Stimulated activated CD8-positive, alpha-beta memory T cell treated with anti-CD3 and anti-CD28 coated beads, Interleukin-7, amount 100 ng/mL, for 1 hour (primary cell): ENCODE measurements around the gene SACS.

Experiments used
- DNase-seq, 2 donors: peaks; one replicate each; pipeline ENCODE4 v3.0.0-alpha.2; 2020; ENCODE audit warnings: low read depth in 2 of 2

The SACS gene

DNA sequence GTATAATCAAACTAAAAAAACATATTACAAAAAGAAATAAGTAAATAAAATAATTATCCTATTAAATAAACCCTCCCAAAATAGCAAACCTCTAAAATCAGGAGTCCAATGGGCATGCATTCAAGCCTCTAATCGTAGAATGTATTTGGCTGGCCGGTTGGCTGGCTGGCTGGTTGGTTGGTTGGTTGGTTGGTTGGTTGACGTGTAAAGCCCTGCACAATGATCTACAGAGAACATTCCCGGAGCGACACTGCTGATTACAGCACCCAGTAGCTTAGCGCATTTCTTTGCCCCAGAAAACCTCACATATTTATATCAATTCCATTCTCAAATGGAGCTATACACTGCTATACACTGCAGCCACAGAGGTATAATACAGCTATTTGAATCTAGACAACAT lies 65.6 kb downstream of the SACS start:
- no peak for DNase-seq

DNA sequence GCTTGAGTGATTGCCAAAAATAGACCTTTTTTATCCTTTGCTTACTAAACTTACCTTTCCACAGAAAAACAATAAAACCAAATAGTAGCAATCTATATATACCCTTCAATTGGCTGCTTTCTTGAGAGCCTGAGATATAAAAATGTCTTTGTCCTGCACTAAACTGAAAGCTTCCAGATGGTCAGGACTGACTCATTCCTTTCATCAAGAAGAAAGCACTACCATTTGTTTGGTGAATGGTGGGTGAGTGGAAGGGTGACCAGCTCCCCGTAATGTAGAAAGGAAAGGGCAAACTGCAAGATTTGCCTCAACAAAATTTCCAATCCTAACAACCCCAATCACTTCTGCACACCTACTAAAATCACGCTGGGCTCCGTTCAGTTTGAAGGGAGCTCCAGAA lies 67.8 kb downstream of the SACS start:
- DNase-seq, result no peak

DNA sequence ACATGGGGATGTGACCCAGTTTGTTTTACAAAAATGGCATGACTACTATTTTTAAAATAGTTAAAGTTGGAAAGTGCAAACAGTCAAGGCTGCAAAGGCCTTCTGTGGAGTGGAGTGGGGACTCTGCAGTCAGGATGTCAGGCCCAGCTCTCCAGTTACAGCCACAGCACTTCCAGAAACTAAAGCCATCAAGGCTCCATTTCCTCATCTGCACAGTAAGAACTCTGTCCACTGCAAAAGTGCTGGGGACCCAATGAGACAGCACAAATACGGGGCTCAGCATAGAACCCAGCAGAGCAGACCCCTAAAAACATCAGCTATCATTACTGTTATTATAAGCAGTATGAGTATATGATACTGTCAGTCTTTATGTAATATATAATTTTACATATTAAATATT lies 73.6 kb downstream of the SACS start:
- no peak for DNase-seq

DNA sequence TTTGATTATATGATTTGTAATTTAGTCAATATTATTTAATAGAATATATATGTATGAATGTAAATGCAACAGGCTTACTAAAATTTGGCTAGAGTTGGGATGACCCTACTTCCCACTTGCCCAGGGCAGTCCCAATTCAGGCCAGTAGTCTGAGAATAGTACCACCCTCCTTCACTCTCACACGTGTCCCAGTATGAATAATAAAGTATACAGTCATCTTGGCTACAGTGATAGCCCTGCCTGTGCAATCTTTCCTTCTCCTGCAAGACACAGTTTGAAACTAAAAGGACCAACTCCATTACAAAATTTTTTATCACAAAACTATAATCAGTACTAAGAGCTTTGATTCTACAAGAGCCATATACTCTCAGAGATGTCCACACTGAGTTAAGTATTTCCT lies 76.2 kb downstream of the SACS start:
- DNase-seq, result no peak

DNA sequence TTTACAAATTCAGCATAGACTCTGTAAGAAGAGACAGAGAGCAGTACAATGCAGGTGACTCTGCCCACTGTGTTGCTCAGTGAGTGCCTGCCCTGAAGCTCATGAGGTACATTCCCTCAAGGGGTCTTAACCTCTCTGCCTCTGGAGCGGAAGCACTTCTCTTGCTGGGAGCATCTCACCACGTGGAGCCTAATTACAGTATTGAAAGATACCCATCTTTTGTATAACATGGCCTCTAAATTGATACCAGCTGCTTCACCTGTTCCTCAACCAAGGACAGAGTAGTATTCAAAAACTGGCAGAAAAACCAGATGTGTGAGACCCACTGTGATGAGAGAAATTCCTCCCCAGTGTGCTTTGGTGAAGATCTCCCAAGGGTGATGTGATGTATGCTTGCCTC lies 77.1 kb downstream of the SACS start:
- DNase-seq, result no peak

DNA sequence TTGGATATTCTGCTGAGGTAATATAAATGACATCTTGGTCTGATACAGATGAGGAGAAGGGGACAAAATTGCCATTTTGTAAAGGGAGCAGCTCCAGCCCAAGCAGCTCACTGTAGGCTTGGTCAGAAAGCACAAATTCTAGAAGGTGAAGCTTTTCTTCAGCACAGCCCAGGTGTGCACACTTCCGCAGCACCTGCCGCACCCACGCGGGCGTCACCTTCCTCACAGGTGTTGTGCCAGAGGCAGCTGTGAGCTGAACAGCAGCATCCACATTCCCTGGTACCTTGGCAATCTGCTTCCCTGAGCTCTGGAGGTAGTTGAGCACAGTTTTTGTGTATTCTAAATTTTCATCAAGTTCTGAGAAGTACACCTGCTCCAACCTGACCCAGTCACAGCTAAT lies 79.0 kb downstream of the SACS start:
- DNase-seq, result no peak

DNA sequence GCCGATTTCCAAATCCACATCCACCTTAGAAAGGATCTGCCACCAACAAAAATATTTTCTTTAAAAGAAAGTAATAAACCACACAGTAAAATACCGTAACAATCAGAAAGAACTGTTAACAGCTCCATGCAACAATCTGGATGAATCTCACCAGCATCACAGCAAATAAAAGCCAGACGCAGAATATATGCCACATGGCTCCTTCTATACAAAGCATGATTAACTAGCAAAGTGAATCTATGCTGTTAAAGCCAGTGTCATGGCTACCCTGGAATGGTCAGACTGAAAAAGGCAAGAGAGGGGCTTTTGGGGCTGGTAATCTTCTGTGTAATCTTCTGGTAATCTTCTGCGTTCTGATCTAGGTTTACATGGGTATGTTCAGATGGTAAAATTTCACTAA lies 81.3 kb downstream of the SACS start:
- DNase-seq, result no peak

DNA sequence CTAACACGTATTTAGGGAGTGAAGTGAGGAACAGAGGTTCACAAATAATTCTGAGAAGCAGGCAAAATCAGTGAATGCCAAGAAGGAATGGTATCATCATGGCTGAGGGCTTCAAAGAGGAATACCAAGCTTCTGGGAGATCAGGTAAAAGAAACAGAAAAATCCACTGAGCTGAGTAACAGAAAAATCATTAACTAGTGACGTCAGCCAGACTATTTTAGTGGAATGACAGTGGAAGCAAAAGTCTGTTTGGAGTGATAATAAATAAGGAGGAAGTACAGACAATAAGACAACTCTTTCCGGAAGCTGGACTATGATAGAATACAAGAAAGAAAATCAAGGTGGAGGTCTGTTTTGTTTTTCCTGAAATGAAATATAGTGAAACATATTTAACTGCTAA lies 83.5 kb downstream of the SACS start:
- no peak for DNase-seq

DNA sequence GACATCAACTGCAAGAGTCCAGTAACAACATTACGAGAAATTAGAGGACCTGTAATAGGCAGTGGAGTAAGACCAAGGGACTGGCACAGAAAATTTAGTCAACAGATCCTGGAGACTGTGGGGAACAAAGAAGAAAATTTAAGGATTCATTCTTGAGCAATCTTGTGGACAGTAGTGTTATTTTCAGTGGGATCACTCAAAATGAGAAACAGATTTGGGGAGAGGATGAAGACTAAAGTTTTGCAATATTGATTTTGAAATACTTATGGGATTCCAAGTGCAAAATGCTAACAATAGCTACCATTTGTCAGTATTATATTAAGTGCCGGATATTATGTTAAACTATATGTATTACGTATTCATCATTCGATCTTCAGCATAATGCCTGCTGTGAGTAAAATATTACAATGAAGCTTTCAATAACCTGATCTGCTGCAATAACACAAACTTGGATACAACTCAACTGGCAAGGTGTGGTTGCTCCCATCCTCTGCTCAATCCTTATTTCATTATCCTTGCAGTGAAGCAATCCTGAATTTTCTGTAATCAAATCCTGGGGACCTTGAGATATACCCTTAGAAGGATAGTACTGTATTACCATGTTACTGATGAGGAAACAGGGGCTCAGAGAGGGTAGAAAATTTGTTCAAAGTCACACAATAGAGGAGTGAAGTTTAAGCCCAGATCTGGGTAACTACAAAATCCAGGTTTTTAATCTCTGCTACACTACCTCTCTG lies 84.2 kb downstream of the SACS start:
- no peak for DNase-seq

DNA sequence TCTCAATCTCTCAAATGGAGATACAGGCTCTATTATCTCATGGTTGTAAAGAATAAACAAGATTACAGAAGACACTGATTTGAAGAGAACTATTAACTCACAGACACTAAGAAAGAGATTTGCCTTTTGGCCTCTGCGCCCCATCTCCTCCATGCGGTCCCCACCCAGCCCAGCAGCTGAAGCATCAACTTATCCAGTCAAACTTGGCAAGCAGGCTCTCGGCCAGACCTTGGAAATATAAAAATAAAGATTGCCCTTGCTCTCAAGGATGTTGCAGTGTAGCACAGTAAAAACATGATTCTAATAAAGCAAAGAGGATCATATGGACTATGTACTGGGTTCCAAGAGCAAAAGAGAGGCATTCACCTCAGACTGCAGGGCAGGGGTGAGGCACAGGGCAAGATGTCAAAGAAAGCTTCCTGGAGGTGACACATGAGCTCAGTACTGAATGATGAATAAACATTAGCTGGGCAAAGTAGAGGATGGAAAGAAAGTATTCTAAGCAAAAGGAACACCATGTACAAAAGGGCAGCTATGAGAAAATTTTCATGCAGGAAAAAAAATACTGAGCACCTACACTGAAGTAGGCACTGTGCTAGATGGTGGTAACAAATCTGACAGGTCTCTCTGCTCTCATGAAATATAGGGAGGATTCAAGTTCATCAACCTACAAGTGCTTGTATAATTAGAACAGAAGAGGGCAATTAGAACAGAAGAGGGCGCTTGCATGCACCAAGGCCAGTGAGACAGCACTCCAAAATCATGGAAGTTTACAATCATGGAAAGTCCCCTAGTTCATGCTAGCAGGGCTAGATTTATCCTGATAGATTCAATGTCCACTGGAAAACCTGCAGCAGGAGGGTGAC lies 85.0 kb downstream of the SACS start:
- no peak for DNase-seq

DNA sequence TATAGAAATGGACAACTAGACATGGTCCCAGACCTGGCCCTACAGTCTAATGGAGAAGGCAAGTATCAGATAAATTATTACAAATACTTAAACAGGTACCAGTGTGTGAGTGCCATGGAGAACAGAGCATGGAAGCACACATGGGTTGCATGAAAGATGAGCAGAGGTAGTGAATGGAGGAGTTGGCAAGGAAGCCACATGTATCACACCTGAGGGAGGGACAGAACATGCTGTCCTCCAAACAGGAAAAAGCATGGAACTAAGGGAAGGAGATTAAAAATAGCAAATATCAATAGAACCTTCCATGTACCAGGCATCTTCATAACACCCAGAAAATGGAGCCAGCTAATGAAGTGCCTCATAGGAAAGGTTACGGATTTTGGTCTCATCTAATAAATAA lies 85.9 kb downstream of the SACS start:
- DNase-seq, result no peak

DNA sequence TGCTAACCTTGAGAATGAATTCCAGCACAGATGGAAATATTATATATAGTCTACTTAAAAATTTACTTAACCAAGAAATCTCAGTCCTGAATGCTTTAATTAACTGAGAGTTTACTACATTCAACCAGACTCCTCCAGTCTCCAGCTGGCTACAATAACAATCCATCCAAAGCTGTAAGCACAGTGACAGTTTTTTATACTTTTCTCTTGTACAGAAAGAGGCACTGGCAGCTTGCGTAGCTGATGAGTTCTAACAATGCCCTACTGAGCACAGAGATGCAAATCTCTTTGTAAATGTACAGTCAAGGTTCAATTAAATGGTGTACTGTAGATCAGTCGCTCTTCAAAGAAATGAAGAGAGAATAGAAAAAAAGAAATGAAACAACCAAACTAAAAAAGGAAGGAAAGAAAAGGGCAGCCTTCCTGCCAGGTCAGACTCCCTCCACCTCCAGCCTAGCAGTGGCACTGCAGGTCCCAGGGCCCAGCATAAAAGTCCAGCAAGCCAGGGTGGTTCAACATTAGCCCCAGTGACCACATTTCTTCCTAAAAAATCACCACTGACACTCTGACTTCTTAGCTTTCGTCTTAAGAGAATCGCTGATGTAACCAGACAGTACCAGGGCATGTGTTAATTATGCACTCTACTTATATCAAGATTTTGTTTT lies 88.4 kb downstream of the SACS start:
- DNase-seq, result no peak

DNA sequence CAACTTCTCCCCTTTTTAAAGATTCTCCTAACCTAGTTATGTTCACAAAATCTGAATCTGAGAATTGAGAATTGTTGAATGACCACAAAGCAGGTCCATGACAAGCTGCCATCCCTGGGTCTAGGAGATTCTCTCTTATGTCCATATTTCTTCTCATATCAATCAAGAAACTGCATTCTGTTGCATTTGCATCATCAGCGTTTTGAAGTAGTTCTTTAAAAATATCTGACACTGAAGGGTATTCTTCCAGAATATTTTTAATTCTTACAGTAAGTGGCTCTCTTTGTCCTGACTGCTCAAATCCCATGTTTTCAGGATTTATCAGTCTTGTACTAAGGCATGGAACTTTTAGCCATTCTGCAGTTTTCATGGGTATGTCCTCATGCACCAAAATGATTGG lies 94.3 kb downstream of the SACS start:
- DNase-seq, result no peak

DNA sequence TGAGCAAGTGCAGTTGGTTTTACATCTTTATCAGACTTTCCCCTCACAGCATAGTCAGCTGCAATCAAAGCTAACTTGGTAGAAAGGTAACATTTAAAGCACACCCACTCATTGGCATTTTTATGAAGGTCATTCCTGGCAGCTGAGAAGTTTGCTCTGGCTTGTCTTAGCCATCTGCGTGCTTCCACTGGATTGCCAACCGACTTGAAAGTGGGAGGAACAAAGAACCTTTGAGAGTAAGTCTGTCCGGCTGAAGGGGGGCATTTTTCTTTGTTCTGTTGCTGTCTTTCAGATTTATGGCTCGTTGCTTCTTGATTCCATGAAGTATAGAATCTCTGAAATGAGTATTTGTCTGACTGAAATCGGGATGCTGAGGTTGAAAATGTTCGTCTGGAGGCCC lies 103.1 kb downstream of the SACS start:
- DNase-seq, result no peak

DNA sequence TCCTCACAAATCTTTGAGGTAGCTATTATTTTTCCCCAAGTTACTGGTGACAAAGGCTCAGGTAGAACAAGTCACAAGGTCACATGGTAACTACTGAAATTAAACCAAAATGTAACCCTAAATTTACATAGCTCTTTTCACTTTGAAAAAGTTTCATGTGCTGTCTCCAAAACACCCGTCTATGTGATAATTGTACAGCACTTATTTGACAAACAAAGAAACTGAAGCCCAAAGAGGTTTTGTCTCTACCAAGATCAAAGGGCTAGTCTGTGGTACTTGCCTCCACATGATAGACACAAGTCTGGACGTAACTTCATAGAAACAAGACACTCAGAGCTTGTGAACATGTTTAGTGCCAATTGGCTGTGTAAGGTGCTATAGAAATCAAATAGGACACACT lies 108.3 kb downstream of the SACS start:
- no peak for DNase-seq

DNA sequence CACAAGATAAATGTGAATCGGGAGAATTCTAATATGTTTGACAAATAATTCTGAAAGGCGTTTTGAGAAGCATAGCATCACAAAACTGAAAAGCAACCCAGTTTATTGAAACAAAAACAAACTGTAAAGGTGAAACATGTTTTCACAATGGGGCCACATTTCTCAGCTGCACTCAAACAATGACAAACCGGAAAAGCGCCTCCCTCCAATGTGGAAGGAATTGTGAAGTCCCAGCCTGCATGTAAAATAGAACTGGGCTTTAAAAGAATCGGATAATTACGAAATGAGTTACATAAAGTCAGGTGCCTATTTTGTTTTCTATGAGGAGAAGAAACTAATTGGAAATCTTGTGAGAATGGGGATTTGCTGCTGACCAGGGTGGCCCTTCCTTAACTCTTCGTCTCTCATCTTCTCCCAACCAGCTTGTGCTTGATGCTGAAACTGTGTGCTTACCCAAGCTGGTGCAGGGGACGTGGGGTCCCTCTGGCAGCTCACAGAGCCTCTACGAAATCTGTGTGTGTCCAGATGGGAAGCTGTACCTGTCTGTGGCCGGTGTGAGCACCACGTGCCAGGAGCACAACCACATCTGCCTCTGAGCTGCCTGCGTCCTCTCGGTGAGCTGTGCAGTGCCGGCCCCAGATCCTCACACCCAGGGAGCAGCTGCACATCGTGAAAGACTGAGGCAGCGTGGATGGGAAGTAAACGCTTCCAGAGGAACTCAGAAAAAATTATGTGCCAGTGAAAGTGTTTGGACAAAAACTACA lies 109.4 kb downstream of the SACS start:
- no peak for DNase-seq

DNA sequence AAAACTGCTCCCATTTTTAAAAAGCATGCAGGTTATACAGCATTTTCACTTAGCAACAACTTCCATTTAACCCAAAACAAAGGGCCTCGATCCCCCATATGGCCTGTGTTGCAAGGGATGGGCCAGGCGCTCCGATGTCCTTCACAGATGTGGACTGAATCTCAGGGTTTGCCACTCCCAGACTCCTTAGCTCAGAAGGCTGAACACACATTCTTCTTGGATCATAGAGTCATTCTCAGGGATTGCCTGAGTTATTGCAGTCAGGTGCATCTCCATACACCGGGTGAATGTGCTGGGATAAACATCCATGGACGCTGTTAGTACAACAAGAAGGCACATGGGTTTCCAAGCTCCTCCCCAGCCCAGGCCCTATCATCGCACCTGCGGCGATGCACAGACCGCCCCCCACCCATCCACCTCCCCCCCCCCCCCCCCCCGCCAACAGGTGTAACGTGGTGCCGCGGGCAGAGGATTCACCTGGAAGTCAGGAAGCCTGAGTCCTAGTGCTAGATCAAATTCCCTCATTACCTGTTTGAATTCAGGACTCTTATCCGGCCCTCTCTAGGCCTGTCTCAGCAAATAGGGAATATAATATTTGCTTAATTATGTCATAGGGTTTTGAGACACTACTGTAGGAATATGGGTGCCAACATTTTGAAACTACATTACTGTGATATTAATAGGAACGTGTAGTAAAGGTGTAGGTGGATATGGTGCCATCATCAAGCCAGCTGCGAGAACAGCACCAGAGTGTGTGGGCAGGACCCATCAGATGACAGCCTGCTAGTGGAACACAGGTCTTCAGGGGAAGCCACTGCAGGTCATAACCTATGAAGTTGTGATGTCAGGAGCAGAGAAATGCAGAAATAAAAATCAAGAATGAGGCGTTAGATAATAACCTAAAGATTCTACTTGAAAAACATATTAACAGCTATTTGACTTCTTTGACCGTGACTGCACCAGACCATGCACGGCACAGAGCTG lies 110.9 kb downstream of the SACS start:
- DNase-seq, result no peak

DNA sequence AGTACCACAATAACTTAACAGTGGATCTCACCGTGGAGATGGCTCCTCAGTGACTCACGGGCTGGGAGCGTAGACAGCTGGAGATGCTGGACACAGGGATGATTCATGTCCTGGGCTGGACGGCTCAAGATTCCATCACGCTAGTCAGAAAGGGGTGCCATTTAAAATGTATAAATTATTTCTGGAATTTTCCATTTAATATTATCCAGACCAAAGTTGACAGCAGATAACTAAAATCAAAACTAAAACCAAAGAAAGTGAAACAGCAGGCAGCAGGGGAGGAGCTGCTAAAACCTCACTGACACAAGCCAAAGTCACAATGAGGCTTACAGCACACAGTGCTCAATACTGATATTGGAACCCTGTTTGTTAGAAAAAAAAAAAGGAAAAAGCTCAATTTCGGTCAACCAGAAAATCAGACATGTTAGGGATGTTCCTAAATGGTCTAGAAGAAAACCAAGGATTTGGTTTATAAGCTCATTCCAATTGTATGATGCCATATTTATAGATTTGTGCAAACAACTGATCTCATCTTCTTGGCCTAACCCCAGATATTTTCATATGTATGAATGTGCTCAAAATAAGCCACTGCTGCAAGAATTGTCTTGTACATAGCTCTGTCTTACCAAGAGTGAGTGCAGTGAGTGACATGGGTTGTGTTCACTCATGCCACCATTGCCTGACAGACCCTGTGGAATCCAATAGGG lies 111.8 kb downstream of the SACS start:
- DNase-seq, result no peak

DNA sequence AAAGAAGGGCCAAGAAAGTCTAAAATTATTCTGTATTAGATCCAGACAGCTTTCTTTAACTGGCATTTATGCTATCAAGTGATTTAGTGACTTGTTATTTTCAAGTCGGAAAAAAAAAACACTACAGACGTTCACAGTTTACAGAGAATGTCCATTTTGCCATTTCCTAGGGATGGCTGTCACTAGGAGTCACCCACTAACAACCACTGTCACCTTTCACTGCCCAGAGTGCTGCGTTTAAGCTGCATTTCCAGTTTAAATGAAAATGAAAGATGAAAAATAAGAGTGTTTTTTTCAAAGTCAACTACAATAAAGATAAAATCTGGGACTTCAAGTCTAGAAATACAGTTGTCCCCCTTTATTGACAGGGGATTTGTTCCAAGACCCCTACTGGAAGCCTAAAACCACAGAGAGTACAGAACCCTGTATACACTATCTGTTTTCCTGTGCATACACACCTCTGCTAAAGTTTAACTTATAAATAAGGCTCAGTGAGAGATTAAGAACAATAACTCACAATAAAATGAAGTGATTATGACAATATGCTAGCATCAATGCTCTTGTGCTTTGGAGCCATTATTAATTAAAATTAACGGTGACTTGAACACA lies 112.5 kb downstream of the SACS start:
- no peak for DNase-seq

DNA sequence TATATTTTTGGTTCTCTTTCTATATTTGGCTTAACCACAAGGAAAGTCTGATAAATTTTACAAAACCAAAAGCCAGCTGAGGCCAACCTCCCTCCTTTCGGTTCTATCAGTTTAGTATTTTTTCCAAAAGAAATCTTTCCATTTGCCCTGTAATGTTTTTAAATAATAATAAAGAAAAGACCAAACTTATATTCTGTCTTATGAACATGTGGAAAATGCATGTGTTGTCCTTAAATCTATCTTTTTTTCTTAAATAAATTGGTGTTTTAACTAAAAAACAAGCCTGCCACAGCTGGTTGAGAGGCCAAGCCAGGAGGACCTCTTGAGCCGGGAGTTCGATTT lies 113.6 kb downstream of the SACS start:
- DNase-seq, result no peak
